Mesendoderm (in vitro differentiated cells): ENCODE results near the gene FMN1.
A peak's percentile ranks its signal among the peaks of the same experiment; 100 is the strongest.

Source experiments
- DNase-seq: peaks from one replicate; pipeline ENCODE4 v3.0.0; 2013
- H2AK5ac ChIP-seq: 2 replicates; pipeline ENCODE4 v1.6.1; 2013; ENCODE audit warnings: low read length, inconsistent platforms
- H2BK120ac ChIP-seq: 2 replicates; pipeline ENCODE4 v1.6.1; 2013; ENCODE audit warnings: low read depth, mild to moderate bottlenecking, low read length, moderate library complexity, mixed read lengths
- H2BK15ac ChIP-seq: replicated peaks from 2 replicates; pipeline ENCODE4 v1.6.1; 2013; ENCODE audit warnings: low read depth, mild to moderate bottlenecking, moderate library complexity
- H2BK5ac ChIP-seq: 2 replicates; pipeline ENCODE4 v1.6.1; 2013; ENCODE audit warnings: low read length, inconsistent platforms
- H3K18ac ChIP-seq: 2 replicates; pipeline ENCODE4 v1.6.1; 2013; ENCODE audit warnings: mild to moderate bottlenecking, low read length, mixed read lengths
- H3K23ac ChIP-seq: one replicate; pipeline ENCODE4 v1.6.1; 2013; ENCODE audit warnings: low read length
- H3K27ac ChIP-seq: 2 replicates; pipeline ENCODE4 v1.5.1; 2013; ENCODE audit warnings: low read depth, mild to moderate bottlenecking, inconsistent platforms, low read length, moderate library complexity
- H3K27me3 ChIP-seq: 2 replicates; pipeline ENCODE4 v1.6.1; 2013; ENCODE audit warnings: low read length, control low read depth, mild to moderate bottlenecking, inconsistent platforms; ENCODE audit not compliant: insufficient read depth, poor library complexity
- H3K36me3 ChIP-seq: 2 replicates; pipeline ENCODE4 v1.6.1; 2013; ENCODE audit warnings: low read length, inconsistent platforms; ENCODE audit not compliant: control insufficient read depth, insufficient read depth
- H3K4ac ChIP-seq: one replicate; pipeline ENCODE4 v1.6.1; 2013; ENCODE audit warnings: low read depth, mild to moderate bottlenecking, low read length, moderate library complexity
- H3K4me1 ChIP-seq: 2 replicates; pipeline ENCODE4 v1.6.1; 2013; ENCODE audit warnings: low read depth, low read length, inconsistent platforms; ENCODE audit not compliant: control insufficient read depth
- H3K4me2 ChIP-seq: 2 replicates; pipeline ENCODE4 v1.6.1; 2013; ENCODE audit warnings: low read length
- H3K4me3 ChIP-seq: 2 replicates; pipeline ENCODE4 v1.5.1; 2013; ENCODE audit warnings: mild to moderate bottlenecking, low read length
- H3K56ac ChIP-seq: one replicate; pipeline ENCODE4 v1.6.1; 2013; ENCODE audit warnings: low read length
- H3K79me1 ChIP-seq: 2 replicates; pipeline ENCODE4 v1.6.1; 2013; ENCODE audit warnings: low read length, inconsistent platforms
- H3K79me2 ChIP-seq: 2 replicates; pipeline ENCODE4 v1.6.1; 2013; ENCODE audit warnings: mild to moderate bottlenecking, low read length; ENCODE audit not compliant: control insufficient read depth, insufficient read depth
- H3K9ac ChIP-seq: 2 replicates; pipeline ENCODE4 v1.6.1; 2013; ENCODE audit warnings: low read length, inconsistent platforms
- H4K5ac ChIP-seq: one replicate; pipeline ENCODE4 v1.6.1; 2013; ENCODE audit warnings: low read length
- H4K8ac ChIP-seq: one replicate; pipeline ENCODE4 v1.6.1; 2013; ENCODE audit warnings: low read depth, mild to moderate bottlenecking, control low read depth, low read length, moderate library complexity
- WGBS: extraction: QIAGEN DNeasy Blood & Tissue Kit; methylation state at CpG from one replicate; pipeline ENCODE4 v1.1.7; 2013; ENCODE audit warnings: low lambda C conversion rate, missing lambda C conversion rate; ENCODE audit not compliant: insufficient coverage; ENCODE audit errors: extremely low coverage; 5-methylcytosine and 5-hydroxymethylcytosine counted together

The FMN1 gene

GRCh38 chr15:33236841-33237509 lies 42.5 kb upstream of the FMN1 start:
- no peak overlapping the region for H3K4me3 ChIP-seq
- H3K23ac ChIP-seq, result no peak overlapping the region
- no CpG with 5 or more reads among the region's 4 CpGs for WGBS
- H3K79me2 ChIP-seq, result no peaks in the 10 kb centered on the region
- H3K56ac ChIP-seq, result no peak overlapping the region
- no peaks in the 10 kb centered on the region for H3K36me3 ChIP-seq
- H2BK15ac ChIP-seq, result no peak overlapping the region
- no peak overlapping the region for H3K9ac ChIP-seq
- H3K27me3 ChIP-seq, result no peaks in the 10 kb centered on the region
- no peak overlapping the region for H4K8ac ChIP-seq
- H3K4me2 ChIP-seq, result no peak overlapping the region
- DNase-seq, result no peak
- no peaks in the 10 kb centered on the region for H3K79me1 ChIP-seq
- H3K4ac ChIP-seq, result no peak overlapping the region
- H3K27ac ChIP-seq, result no peak overlapping the region
- no peak overlapping the region for H4K5ac ChIP-seq
- H3K4me1 ChIP-seq, result no peaks in the 10 kb centered on the region
- H2BK120ac ChIP-seq, result no peak overlapping the region
- no peak overlapping the region for H3K18ac ChIP-seq
- no peak overlapping the region for H2BK5ac ChIP-seq
- no peak overlapping the region for H2AK5ac ChIP-seq

DNA sequence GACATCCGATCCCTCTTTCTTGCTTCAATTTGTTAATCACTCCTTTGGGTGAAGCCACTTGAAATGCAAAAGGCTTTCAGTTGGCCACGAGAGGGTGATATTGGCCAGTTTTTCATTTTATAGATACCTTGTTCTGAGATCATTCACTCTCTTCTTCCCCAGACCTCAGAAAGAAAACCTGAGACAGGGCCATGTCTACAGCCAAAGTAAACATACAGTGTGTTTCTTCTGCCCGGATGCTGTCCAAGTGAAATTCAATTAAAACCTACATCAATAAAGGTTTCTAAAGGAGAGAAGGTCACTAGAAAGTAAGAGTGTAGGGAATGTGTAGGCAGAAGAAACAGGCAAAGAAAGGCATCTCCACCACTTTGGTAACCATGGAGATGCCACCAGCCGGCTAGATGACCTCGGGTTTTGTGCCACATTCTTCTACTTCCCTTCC lies 39.5 kb upstream of the FMN1 start:
- no CpG with 5 or more reads among the region's 5 CpGs for WGBS
- H3K27me3 ChIP-seq, result no peaks in the 10 kb centered on the region
- no peak overlapping the region for H3K18ac ChIP-seq
- H3K56ac ChIP-seq, result no peak overlapping the region
- no peaks in the 10 kb centered on the region for H3K36me3 ChIP-seq
- no peak overlapping the region for H2AK5ac ChIP-seq
- H2BK120ac ChIP-seq, result no peak overlapping the region
- H3K79me1 ChIP-seq, result no peaks in the 10 kb centered on the region
- H2BK15ac ChIP-seq, result no peak overlapping the region
- peak; percentile 74 for DNase-seq
- H3K79me2 ChIP-seq, result no peaks in the 10 kb centered on the region
- H4K5ac ChIP-seq, result no peak overlapping the region
- no peak overlapping the region for H3K4ac ChIP-seq
- no peak overlapping the region for H2BK5ac ChIP-seq
- no peak overlapping the region for H4K8ac ChIP-seq
- no peak overlapping the region for H3K4me3 ChIP-seq
- H3K27ac ChIP-seq, result no peak overlapping the region
- no peaks in the 10 kb centered on the region for H3K4me1 ChIP-seq
- no peak overlapping the region for H3K4me2 ChIP-seq
- no peak overlapping the region for H3K9ac ChIP-seq
- no peak overlapping the region for H3K23ac ChIP-seq

DNA sequence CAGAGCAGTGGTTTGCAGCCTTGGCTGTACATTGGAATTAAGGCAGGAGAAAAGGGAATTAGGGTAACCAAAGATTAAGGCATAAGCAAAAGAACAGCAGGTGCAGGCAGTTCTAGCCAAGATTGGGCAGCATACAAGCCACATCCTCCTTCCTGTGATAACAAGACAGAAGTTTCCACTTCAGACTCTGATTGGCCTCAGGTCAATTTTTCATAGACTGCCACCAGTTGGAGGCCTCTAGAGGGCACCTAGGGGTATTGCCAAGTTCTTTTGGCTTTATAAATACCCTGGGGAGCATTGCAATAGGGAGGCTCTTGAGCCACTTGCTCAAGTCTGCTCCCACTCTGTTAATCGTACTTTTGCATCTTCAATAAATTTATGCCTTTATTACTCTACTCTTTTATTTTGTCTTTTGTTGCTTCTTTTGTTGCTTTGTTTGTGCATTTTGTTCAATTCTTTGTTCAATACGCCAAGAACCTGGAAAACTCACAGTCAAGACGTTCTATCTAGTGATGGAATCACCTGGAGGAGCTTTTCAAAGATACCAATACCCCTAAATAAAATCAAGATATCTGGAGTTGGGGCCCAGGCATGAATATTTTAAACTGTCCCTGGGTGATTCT lies 32.2 kb upstream of the FMN1 start:
- Histone ChIP-seq H3K4ac (no peak overlapping the region), H4K8ac (no peak overlapping the region), H3K23ac (no peak overlapping the region), H4K5ac (no peak overlapping the region), H3K4me1 (no peaks in the 10 kb centered on the region), H3K27ac (no peak overlapping the region), H3K56ac (no peak overlapping the region), H3K36me3 (no peaks in the 10 kb centered on the region), H3K18ac (no peak overlapping the region), H2BK120ac (no peak overlapping the region), H3K27me3 (no peaks in the 10 kb centered on the region), H3K9ac (no peak overlapping the region), H3K79me1 (no peaks in the 10 kb centered on the region), H3K79me2 (no peaks in the 10 kb centered on the region), H2AK5ac (no peak overlapping the region), H3K4me2 (no peak overlapping the region), H3K4me3 (no peak overlapping the region), H2BK15ac (no peak overlapping the region), H2BK5ac (no peak overlapping the region)
- DNase-seq, result peak; percentile 77
- no CpG with 5 or more reads among the region's 3 CpGs for WGBS

GRCh38 chr15:33218071-33218491 lies 23.6 kb upstream of the FMN1 start:
- WGBS, result no CpG with 5 or more reads among the region's 2 CpGs
- H3K36me3 ChIP-seq, result no peaks in the 10 kb centered on the region
- no peak overlapping the region for H3K4me3 ChIP-seq
- H3K27me3 ChIP-seq, result no peaks in the 10 kb centered on the region
- no peak overlapping the region for H4K8ac ChIP-seq
- H2BK5ac ChIP-seq, result no peak overlapping the region
- H3K4me2 ChIP-seq, result no peak overlapping the region
- no peaks in the 10 kb centered on the region for H3K79me1 ChIP-seq
- no peak overlapping the region for H3K56ac ChIP-seq
- no peak overlapping the region for H3K18ac ChIP-seq
- no peak overlapping the region for H3K9ac ChIP-seq
- no peak overlapping the region for H2BK120ac ChIP-seq
- no peak overlapping the region for H3K4ac ChIP-seq
- DNase-seq, result no peak
- H4K5ac ChIP-seq, result no peak overlapping the region
- H3K4me1 ChIP-seq, result no peaks in the 10 kb centered on the region
- H3K23ac ChIP-seq, result no peak overlapping the region
- H3K27ac ChIP-seq, result no peak overlapping the region
- H3K79me2 ChIP-seq, result no peaks in the 10 kb centered on the region
- no peak overlapping the region for H2AK5ac ChIP-seq
- no peak overlapping the region for H2BK15ac ChIP-seq

GRCh38 chr15:33215941-33216872 lies 21.7 kb upstream of the FMN1 start:
- Histone ChIP-seq H2BK15ac (no peak overlapping the region), H3K4me2 (no peak overlapping the region), H3K27ac (no peak overlapping the region), H4K8ac (no peak overlapping the region), H3K9ac (no peak overlapping the region), H4K5ac (no peak overlapping the region), H2AK5ac (no peak overlapping the region), H3K56ac (no peak overlapping the region), H3K18ac (no peak overlapping the region), H3K36me3 (no peaks in the 10 kb centered on the region), H3K4ac (no peak overlapping the region), H3K27me3 (no peaks in the 10 kb centered on the region), H3K4me3 (no peak overlapping the region), H3K23ac (no peak overlapping the region), H3K4me1 (no peaks in the 10 kb centered on the region), H2BK5ac (no peak overlapping the region), H3K79me2 (no peaks in the 10 kb centered on the region), H3K79me1 (no peaks in the 10 kb centered on the region), H2BK120ac (no peak overlapping the region)
- no CpG with 5 or more reads among the region's 3 CpGs for whole genome bisulfite sequencing
- peak; percentile 65 for DNase-seq
